NCI-H2029 (cell line): ENCODE measurements around the gene PHACTR1.
"Not testable (repeated sequence)": the region's sequence is repeated elsewhere in the genome, so short reads cannot be mapped to it uniquely, and the experiment has no call there.

Experiments
- DNase-seq: peaks from one replicate; lab custom pipeline; 2025; lab: John Stamatoyannopoulos, UW

PHACTR1 gene

DNA sequence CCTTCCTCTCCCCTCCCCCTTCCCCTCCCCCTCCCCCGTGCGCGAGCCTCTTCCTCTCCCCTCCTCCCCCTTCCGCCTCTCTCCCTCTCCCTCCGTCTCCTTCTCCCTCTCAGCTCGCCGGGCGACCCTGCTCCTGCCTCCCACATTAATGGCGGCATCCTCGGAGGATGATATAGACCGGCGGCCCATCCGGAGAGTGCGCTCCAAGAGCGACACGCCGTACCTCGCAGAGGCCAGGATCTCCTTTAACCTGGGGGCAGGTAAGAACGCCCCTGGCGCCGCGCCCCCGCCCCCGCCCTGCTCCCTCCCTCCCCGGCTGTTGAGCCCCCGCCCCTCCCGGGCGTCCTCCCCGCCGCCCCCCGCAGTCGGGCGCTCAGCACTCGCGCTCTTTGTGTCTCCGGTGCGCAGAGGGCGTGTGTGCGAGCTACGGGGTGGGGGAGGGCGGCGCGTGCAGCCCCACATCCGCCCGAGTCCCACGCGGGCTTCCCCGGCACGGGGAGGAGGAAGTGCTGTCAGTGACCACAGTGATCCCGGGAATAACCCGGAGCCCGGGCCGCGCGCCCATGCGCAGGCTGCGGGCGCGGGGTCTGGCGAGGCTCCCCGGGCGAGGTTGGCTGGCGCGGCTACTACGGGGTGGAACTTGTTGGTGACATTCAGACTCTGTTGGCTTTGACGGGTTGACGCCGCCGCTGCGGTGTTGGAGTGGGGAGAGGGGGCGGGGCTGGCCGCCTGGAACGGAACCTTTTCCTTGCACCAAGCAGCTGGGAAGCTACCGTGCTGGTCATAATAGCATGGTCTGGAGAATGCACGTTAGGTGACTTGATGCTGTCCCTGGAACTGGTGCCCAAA is 33.2 kb downstream of the PHACTR1 start:
- DNase-seq, result peak; percentile 84

DNA sequence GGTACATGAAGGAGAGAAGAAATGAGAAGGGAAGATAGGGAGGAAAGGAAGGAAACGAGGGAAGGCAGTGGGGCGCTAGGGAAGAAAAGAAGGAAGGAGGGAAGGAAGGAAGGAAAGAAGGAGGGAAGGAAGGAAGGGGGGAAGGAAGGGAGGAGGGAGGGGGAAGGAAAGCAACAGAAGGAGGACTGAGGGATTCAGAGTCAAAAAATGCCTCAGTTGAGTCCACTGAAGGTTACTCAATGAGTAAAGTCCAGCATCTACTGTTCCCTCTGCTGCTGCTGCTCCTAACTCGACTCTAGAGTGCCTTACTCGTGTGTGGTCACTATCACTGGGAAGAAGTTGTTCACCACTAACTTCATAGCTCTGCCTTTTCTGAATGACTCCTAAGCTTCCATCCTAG is 33.8 kb downstream of the PHACTR1 start:
- DNase-seq, result no peak

DNA sequence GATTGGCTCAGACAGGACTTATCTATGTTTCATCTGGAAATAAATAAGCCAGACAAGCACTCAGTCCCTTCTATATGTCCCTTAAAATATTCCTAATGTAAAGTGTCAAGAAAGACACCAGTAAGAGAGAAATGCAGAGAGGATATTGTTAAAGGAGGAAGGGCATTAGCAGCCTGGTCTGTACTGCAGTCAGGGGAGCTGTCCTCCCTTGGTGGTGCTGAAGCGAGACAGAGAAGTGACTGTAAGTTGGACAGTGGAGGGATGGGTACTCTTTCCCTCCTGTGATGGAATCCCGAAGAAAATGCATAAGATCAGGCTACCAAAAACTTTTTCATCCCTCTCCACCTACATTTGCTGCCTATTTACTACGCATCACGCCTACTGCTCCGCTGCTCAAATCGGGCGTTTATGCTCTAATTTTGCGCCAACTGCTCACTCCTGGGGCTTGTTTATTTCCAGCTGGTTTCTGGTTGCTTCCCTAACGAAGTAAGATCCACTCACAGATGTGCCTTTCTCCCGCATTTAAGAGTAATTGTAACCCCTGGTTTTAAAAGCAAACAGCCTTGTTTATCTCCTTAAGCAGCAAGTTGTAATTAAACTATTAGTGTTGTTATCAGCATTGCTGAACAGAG is 35.2 kb downstream of the PHACTR1 start:
- no peak for DNase-seq

DNA sequence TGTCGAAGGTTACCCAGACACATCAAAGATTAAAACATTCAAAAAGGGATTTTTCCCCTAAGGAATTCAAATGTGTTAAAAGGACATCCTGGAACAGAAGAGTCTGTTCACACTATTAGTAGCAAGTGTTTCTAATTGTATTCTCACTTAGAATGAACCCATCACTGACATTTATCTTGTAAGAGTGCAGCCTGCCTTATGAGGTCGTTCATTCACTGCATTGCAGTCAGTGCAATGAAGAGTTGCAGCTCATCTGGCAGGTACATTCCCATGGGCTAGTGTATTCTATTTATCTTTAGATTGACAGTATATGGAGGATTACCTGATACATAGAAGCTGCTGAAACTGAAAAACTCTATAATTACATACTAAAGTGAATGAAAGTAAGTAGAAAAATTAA is 36.5 kb downstream of the PHACTR1 start:
- no peak for DNase-seq

DNA sequence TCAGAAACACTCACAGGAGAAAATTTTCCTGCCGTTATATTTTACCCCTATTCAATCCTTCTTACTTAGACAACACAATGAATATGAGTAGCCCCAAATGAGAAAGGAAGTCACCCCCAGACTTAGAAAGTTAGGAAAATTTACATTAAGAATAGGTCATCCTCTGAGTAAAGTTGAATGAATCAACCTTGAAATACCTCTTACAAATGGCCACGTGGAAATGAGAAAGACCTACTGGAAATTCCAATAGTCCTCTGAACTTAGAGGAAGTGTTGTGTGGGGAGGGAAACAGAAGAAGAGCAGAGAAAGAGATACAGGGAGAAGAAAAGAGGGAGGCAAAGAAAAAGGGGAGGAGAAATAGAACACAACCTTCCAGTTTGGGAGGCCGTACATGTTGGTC is 43.7 kb downstream of the PHACTR1 start:
- no peak for DNase-seq

DNA sequence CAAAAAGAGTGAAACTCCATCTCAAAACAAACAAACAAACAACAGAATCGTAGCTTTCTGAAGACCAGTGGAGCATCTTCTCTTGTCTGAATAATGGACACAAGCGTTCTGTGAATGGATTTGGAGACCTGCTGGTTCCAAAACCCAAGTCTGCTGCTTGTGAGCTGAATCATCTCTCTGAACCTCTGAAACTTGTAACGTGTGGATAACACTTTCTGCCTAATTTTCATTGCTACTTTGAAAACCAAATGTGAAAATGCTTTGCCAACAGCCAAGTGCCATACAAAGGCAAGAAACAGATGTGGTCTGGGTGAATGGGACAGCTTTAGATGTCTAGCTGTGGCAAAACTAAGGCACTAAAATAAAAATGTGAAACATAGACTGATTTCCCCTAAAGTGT is 44.3 kb downstream of the PHACTR1 start:
- DNase-seq, result no peak

DNA sequence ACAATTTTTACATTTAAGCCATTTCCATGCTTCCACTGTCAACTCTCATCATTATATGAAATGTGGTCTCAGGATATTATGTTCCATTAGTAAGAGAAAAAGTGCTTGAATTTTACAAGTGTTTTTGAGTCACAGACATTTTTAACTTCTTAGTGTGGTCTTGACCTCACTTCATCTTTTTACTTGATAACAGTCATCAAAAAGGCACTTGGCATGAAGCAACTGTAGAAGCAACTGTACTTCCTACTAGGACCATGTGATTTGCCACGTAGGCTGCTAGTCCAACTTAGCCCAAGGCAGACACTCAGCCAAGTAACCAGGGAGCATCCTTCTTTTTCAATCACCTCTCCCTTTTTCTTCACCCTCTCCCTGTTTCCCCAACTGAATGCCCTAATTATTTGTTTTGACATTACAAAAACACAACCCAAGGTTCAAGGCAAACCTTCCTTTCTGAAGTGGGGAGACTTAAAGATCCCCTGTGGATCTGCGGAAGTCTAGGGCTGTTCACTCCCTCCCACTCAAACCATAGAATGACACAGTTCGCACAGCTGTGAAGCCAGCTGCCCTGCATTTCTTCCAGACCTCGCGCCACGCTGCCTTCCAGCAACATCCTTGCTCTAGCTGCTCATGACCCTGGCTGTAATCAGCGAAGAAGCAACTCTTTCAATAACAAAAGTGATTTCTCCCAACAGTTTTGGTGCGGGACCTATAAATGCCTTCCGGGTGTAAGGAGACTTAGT is 45.0 kb downstream of the PHACTR1 start:
- DNase-seq, result no peak

DNA sequence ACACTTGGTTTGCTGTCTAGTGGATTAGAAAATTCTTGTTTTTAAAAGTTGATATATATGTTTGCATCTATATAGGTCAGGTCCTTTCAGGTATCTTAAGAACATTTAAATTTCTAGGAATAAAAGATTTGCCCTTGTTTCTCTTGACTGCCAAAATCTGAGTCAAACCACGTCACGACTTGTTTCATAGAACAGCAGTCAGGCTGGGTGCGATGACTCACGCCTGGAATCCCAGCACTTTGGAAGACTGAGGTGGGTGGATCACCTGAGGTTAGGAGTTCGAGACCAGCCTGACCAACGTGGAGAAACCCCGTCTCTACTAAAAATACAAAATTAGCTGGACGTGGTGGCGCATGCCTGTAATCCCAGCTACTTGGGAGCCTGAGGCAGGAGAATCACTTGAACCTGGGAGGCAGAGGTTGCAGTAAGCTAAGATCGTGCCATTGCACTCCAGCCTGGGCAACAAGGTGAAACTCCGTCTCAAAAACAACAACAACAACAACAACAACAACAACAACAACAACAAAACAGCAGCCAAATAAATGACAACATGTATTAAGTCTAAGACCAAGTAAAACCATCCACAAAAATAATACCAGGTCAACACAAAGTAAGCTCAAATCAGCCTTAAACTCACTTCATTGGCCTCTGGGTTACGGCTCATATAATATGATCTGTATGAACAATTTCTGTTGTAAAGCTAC is 46.3 kb downstream of the PHACTR1 start:
- not testable (repeated sequence) for DNase-seq

DNA sequence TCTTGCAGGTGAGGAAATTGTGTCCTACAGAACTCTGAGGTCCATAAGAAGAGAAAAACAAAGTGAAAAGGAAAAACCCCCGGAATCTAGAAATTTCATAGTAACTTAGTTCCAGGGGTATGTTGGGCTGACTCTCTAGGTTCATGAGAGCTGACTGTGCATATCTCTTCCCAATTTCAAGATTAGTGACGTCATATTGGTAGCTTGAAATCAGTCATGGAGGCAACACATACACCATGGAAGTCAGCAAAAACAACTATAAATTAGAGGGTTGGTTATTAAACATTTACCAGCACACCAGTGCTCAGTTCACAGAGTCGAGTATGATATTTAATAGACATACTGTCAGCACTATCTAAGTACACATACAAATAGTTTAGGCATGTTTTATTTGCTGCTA is 49.8 kb downstream of the PHACTR1 start:
- no peak for DNase-seq

DNA sequence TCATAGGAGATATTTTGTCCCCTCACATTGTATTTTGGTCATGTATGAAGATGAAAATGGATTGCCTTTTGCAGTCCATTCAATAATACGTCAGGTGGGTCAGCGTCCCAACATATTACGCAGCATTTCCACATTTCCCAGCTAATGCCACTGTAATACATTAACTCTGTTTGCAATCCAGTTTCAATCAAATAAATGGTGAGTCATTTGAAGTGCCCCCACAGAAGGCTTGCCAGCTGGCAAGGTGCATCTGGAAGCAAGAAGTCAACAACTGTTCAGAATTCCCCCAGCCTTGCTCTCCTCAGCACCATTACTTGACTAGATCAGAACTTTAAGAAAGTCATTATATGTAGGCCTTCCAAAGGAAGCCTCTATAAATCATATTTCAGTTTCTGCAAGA is 50.4 kb downstream of the PHACTR1 start:
- peak; percentile 18 for DNase-seq

DNA sequence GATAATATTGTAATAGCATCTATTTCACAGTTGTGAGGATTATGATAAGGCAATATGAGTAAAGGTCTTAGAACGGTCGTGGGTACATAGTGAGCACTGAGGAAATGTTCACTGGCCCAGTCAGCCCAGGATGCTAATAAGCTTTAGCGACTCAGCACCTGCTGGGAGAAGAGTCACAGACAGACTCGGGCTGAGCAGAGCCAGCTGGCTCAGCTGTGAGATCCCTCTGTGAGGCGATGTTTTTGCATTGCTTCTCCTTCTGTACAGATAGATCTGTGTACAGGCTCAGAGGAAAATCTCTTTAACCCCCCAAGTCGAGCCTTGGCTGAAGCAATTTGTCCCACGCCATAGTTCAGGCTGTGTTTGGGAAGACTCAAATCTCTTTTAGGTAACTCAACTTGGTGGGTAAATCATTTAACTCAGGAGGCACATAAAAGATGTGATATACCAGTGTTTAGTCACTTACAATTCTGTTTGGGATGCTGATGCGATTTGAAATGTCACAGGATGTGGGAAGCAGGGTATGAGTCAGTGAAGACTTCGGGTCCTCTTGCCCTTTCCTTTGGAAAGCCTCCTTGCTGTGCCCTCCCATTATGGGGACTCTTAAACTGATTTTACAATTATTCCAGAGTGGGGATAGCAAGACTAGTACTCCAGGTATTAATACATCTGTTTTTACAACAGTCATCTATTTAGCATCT is 53.1 kb downstream of the PHACTR1 start:
- DNase-seq, result no peak

DNA sequence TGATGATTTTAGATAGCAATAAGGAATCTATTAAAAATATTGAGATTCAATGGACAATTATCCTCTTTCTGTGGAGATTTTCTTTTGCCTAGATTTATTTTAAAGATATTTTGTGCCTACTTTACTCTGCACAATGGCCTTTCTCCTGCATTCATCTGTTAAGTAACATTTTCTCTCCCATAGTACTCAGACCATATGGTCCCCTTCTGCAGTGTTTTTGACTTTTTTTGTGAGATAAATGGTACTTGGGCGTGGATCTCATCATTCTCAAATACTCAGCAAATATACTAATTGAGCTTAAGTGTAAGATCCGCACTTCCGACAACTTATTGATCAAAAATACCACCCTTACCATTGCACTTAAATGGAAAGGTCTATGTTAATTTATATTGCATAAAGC is 55.8 kb downstream of the PHACTR1 start:
- DNase-seq, result no peak

DNA sequence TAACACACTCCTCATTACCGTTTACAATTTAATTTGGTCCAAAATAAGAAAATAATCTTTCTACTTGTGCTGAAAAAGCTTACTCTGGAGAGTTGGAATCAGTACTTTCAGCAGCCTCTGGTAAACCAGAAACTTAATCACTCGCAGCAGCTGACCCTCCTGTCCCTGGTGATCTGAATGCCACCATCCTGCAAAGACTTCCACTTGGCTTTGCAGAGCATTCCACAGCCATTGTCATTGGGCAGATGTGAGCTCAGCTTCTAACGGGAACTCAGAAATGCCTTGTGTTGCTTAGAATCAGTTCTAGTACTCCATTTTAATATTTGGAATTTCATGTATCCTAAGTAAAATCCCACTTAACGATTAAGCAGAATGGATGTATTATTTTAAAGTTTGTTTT is 59.7 kb downstream of the PHACTR1 start:
- no peak for DNase-seq

DNA sequence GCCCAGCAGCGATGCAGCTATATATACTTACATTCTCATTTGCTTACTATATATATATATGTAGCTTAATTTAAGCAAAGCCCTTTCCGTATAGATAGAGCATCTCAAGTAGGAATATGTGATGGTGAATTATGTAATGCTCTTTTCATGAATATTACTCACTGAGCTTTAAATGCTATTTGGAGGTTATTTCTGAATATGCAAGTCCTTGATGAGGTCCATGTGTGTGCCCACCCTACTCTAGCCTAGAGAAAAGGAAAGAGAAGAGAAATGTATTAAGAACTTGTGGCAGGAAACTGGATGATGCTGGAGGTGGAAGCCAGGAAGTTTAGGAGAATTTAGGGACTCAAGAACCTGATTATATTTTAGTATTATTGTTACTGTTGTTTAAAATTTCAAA is 63.2 kb downstream of the PHACTR1 start:
- no peak for DNase-seq

DNA sequence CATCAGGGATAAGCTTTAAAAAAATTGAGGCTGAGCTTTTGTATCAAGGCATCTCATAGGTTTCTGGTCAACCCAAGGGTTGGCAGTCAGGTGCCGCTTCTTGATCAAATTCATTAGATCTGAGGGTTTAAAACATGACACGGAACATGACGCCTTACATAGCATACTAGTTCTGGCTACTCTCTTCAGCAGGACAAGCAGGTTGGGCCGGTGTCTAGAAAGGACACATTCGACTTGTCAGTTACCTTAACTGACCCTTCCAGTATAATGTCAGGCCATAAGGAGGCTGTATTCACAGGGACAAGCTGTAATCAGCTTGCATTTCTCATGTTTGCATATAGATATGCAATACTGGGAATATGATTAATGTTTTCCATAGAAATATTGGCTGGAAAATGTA is 65.6 kb downstream of the PHACTR1 start:
- no peak for DNase-seq

DNA sequence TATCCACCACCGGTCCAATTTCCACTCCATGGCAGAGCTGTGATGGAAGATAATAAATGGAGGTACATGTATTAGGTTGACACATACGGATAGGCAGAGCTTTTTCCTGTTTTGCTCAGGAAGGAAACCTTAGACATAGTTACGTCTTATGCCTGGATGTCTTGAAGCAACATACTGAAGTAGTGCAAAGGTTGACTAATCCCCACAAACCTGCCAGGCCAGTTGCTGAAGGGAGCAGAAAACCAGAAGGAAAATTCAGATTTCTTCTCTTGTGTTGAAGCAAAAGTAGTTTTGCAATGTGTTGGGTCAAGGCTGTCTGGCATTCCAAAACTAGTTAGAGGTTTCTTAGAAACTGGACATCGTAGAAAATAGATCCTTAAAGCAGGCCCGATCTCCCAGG is 68.7 kb downstream of the PHACTR1 start:
- DNase-seq, result no peak

DNA sequence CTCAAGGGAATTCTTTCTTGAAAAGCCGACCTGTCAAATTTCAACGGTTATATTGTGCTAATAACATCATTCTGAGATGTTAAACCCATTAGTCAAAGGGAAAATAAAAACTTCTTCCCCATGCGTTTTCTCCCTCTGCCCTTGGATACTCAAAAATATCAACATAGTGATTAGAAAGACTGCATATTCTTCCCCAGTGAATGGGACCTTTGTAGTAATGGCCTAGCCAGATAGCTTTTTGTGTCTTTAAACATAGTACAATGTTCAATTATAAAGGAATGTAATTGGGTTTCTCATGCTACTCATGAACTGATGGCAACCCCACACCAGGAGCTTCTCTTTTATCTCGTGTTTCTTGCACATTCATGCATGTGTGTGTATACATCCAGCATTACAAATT is 69.4 kb downstream of the PHACTR1 start:
- no peak for DNase-seq

DNA sequence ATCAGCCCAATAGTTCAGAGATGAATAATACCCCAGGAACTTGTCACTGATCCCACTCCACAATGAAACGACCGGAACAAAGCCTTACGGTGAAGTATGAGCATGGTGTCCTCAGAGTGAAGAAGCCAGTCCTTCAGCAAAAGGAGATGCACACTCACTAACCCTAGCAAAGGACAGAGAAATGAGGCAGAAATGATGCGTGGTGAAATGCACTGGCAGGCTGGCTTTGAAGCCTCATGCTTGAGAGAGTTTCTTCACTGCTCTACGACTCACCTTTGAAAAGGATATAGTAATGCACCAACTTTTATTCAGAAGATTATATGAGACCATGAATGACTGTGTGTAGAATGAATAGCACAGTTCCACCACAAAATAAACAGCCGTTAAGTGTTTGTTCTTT is 74.8 kb downstream of the PHACTR1 start:
- peak; percentile 27 for DNase-seq

DNA sequence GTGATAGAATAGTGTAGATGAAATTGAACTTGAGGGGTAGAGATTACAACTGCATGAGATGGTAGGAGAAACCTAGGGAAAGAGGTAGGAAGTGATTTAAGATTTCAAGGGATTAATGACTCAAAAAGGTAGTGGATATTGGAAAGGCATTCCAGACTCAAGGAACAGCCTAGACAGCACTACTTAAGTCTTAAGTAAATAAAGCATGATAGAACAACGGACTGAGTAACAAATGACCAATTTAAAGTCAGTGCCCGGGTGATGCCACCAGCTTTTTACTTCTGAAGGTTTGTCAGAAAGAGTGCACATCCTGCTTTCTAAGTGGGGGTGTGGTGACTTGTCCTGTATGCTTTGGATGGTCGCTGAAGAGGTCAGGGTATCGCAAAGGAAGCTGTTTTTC is 81.8 kb downstream of the PHACTR1 start:
- no peak for DNase-seq

DNA sequence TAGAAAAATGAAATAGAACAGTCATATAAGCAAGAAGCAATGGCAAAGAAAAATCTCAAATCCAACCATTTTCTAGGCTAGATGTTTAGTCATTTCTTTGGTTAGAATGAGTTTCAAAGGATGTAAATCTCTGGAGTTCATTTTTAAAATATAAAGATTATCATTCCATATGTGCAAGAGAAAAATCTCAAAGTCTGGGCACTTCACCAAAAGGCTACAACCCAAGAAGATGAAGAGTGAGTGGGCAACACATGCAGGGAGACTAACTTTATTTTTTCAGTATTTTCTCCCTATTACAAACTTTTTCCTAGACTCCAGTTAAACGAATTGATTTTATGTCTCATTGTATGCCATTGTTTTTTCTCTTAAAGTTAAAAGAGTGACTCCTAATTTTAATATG is 83.6 kb downstream of the PHACTR1 start:
- no peak for DNase-seq

DNA sequence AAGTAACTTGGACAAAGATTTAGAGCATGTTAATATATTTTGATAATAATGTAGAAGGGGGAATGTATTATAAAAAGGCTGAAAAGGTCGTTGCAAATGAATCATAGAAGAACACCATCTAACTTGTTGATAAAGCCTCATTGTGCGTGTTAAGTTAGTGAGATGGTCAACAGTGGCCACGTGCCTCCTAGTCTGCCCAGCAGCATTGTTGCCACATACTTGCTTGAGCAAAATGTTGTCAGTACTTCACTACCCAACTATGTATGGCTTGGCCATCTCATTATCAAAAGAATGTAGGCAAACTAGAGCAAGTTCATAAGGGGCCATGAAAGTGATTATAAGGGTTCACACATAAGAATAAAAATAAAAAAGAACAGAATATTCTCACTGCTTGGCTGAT is 84.6 kb downstream of the PHACTR1 start:
- no peak for DNase-seq

DNA sequence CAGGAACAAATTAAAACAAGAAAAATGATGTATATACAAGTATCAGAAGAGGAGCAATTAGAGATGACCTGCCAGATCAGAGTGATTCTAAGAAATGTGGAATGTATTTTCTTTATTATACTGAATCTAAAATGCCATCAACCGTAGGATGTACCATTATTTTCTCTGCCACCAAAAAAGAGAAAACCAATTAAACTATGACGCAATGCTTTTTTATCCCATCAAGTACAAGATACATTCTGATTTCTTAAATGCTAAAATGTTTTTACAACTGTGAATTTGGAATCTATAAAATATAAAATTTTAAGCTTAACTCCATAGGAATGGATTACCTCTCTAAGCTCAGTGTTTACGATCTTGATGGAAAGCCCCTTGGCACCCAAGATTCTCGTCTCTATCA is 85.9 kb downstream of the PHACTR1 start:
- no peak for DNase-seq
